Body of pancreas (tissue), 4 donors: ENCODE measurements around the gene DUSP28.

Experiments
- POLR2A ChIP-seq, 3 donors: fragments of 450-650 bp; IDR thresholded peaks; one replicate each; pipeline ENCODE4 v1.6.1; 2016; ENCODE audit warnings: antibody characterized with exemption in 3 of 3, mild to moderate bottlenecking in 2 of 3
- TF ChIP-seq, protein P1 (sequence below), 7 experiments: fragments of 450-650 bp in 4 of 7; fragments of 200-600 bp in 3 of 7; sonication (generic) in 3 of 7; IDR thresholded peaks; one replicate each; pipeline ENCODE4 v1.5.1; 2016 to 2019; ENCODE audit warnings: antibody characterized with exemption in 7 of 7

DNA sequence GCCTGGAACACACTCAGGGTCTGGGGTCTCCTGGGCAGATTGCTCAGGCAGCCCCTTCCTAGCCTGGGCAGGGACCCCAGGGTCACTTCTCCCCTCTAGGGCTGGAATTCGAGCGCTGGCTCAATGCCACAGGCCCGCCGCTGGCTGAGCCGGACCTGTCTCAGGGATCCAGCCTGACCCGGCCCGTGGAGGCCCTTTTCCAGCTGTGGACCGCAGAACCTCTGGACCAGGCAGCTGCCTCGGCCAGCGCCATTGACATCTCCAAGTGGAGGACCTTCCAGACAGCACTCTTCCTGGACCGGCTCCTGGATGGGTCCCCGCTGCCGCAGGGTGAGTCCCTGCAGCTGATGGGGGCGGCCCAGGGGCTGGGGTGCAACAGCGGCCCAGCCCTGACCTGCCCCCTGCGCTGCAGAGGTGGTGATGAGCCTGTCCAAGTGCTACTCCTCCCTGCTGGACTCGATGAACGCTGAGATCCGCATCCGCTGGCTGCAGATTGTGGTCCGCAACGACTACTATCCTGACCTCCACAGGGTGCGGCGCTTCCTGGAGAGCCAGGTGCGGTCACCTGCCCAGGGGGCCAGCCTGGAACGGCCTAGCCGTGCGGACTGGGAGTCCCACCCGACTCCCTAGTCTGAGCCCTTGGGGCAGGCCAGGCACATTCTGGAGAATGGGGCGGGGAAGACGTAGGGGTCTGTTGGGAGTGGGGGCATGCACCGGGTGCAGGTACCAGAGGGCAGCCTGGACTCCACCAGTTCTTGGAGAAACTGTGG, 16.5 kb downstream of the DUSP28 start:
- TF ChIP-seq, protein P1, sequence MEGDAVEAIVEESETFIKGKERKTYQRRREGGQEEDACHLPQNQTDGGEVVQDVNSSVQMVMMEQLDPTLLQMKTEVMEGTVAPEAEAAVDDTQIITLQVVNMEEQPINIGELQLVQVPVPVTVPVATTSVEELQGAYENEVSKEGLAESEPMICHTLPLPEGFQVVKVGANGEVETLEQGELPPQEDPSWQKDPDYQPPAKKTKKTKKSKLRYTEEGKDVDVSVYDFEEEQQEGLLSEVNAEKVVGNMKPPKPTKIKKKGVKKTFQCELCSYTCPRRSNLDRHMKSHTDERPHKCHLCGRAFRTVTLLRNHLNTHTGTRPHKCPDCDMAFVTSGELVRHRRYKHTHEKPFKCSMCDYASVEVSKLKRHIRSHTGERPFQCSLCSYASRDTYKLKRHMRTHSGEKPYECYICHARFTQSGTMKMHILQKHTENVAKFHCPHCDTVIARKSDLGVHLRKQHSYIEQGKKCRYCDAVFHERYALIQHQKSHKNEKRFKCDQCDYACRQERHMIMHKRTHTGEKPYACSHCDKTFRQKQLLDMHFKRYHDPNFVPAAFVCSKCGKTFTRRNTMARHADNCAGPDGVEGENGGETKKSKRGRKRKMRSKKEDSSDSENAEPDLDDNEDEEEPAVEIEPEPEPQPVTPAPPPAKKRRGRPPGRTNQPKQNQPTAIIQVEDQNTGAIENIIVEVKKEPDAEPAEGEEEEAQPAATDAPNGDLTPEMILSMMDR (IDR thresholded peaks at IDR 0.05), result no peak
- TF ChIP-seq POLR2A (IDR thresholded peaks at IDR 0.05), result no peak
